Subcutaneous adipose tissue (tissue), 4 donors: ENCODE data around the gene SMARCA2. TPM values are rescaled to one million over a fixed set of nuclear protein-coding genes. Genes with fewer than 3 reads are reported as not detected.

ENCODE experiments used
- CTCF ChIP-seq: fragments of 450-650 bp; IDR thresholded peaks from one replicate; pipeline ENCODE4 v1.5.1; 2016; ENCODE audit warnings: low read depth, mild to moderate bottlenecking, control low read depth, antibody characterized with exemption, moderate library complexity
- total RNA-seq, 4 donors: library from RNA; depleted of rRNA; stranded (reverse); fragments of >200 nt; gene quantifications; one replicate each; pipeline ENCODE4 v1.1.0, GENCODE V29; 2016

The SMARCA2 gene
- total RNA-seq, 4 donors from 2014 or later: 116 to 186 (median 152) TPM

GRCh38 chr9:2158111-2158610 is 143.0 kb downstream of the SMARCA2 start:
- TF ChIP-seq CTCF: no peak

GRCh38 chr9:2158766-2159430 is 143.8 kb downstream of the SMARCA2 start:
- TF ChIP-seq CTCF: no peak

GRCh38 chr9:2159521-2160454 is 144.6 kb downstream of the SMARCA2 start:
- TF ChIP-seq CTCF: no peak

- TF ChIP-seq CTCF: no peak
Observed at GRCh38 chr9:2161661-2162060, 146.5 kb downstream of the SMARCA2 start.

GRCh38 chr9:2163231-2163885 is 148.2 kb downstream of the SMARCA2 start:
- no peak for TF ChIP-seq CTCF

- no peak for TF ChIP-seq CTCF
Observed at GRCh38 chr9:2164268-2164667, 149.1 kb downstream of the SMARCA2 start.

GRCh38 chr9:2166203-2166602 is 151.1 kb downstream of the SMARCA2 start:
- no peak for TF ChIP-seq CTCF
